ENCODE data around the gene UST.

UST gene

DNA sequence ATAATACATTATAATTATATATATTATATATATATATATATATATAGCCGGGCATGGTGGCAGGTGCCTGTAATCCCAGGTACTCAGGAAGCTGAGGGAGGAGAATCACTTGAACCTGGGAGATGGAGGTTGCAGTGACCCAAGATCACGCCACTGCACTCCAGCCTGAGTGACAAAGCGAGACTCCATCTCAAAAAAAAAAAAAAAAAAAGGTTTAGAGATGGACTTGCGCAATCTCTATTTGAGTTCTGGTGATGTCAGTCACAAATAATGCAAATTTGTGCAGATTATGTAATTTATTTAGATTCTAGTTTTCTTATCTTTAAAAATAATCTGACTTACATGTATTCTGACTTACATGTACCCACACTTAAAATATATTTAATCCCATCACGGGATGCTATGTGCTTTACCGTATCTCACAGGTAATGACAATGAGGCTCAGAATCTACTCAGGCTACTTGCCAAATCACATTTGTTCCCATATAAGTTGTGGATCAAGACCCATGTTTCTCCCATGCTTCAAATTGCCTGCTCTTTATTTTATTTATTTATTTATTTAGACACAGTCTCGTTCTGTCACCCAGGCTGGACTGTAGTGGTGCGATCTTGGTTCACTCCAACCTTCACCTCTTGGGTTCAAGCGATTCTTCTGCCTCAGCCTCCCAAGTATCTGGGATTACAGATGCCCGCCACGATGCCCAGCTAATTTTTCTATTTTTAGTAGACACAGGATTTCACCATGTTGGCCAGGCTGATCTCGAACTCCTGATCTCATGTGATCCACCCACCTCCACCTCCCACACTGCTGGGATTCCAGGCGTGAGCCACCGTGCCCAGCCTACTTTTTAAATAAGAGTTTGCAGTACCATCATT, 7.6 kb upstream of the UST start:
- Histone ChIP-seq H3K9me3 (no peaks in the 10 kb centered on the region), H3K4me3 (ENCODE audit: low read depth, low read length) (no peak overlapping the region), H3K27me3 (no peaks in the 10 kb centered on the region), H3K4me1 (no peaks in the 10 kb centered on the region), H3K36me3 (no peaks in the 10 kb centered on the region)
- DNase-seq: no peak
- TF ChIP-seq, protein P1, sequence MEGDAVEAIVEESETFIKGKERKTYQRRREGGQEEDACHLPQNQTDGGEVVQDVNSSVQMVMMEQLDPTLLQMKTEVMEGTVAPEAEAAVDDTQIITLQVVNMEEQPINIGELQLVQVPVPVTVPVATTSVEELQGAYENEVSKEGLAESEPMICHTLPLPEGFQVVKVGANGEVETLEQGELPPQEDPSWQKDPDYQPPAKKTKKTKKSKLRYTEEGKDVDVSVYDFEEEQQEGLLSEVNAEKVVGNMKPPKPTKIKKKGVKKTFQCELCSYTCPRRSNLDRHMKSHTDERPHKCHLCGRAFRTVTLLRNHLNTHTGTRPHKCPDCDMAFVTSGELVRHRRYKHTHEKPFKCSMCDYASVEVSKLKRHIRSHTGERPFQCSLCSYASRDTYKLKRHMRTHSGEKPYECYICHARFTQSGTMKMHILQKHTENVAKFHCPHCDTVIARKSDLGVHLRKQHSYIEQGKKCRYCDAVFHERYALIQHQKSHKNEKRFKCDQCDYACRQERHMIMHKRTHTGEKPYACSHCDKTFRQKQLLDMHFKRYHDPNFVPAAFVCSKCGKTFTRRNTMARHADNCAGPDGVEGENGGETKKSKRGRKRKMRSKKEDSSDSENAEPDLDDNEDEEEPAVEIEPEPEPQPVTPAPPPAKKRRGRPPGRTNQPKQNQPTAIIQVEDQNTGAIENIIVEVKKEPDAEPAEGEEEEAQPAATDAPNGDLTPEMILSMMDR (IDR thresholded peaks at IDR 0.05; ENCODE audit: low read depth, low read length): no peak

DNA sequence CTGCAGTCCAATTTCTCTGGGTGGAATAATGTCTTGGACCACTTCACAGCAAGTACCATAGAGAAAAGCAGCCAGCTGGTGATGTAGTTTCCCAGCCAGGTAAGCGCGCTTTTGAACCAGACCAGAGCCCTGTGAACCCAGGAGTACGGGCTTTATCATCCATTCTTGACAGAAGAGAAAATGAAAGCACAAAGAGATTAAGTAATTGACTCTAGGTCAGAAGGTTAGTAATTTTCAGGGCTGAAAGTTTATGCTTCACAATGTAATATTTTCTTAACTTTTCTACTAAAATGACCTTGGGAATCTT, 7.1 kb upstream of the UST start:
- Histone ChIP-seq H3K36me3 (no peaks in the 10 kb centered on the region), H3K4me1 (no peaks in the 10 kb centered on the region), H3K9me3 (no peaks in the 10 kb centered on the region), H3K4me3 (ENCODE audit: low read depth, low read length) (no peak overlapping the region), H3K27me3 (no peaks in the 10 kb centered on the region)
- DNase-seq: no peak
- TF ChIP-seq, protein P1 (IDR thresholded peaks at IDR 0.05; ENCODE audit: low read depth, low read length): no peak

DNA sequence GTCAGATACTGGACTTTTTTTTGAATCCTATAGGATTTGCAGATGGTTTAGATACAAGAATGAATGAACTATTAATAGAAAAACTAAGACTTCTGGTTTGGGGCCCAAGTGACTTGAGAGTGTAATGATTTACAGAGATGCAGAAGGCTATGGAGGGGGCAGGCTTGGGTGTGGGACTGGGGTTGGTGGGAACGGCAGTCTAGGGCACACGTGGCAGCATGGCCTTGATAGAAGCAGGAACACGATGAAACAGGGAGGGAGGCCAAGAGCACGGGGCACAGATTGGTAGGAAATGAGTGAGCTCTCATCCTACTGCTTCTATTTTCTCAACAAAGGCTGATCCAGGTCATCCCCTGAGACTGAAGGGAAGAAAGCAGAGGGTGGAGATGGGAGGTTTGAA, 3.4 kb upstream of the UST start:
- no peak overlapping the region for H3K4me3 ChIP-seq (ENCODE audit: low read depth, low read length)
- TF ChIP-seq, protein P1 (IDR thresholded peaks at IDR 0.05; ENCODE audit: low read depth, low read length): no peak
- DNase-seq: no peak
- H3K4me1 ChIP-seq: no peaks in the 10 kb centered on the region
- H3K36me3 ChIP-seq: no peaks in the 10 kb centered on the region
- no peaks in the 10 kb centered on the region for H3K9me3 ChIP-seq
- H3K27me3 ChIP-seq: peaks cover 34% of the 10 kb centered on the region

DNA sequence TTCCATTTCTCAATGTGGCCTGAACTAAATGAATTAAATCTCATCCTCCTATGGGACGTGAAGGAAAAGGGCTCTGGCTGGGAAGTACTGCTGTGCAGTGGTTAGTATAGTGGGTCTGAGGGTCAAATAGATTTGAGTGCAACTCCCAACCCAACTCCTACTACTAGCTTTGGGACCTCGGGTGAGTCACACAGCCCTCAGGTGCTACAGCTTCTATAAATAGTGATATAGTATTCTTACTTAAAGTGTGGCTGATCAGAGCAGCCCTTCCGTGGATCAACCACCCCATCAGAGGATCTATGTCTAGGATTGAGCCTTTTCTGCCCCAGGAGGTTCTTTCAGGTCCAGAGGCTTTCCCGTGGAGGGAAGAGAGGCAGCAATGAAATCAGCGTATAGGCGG, 904 bp upstream of the UST start:
- H3K9me3 ChIP-seq: no peaks in the 10 kb centered on the region
- H3K36me3 ChIP-seq: no peaks in the 10 kb centered on the region
- no peak overlapping the region for H3K4me3 ChIP-seq (ENCODE audit: low read depth, low read length)
- TF ChIP-seq, protein P1 (IDR thresholded peaks at IDR 0.05; ENCODE audit: low read depth, low read length): no peak
- H3K27me3 ChIP-seq: peaks cover 56% of the 10 kb centered on the region
- no peaks in the 10 kb centered on the region for H3K4me1 ChIP-seq
- no peak for DNase-seq

DNA sequence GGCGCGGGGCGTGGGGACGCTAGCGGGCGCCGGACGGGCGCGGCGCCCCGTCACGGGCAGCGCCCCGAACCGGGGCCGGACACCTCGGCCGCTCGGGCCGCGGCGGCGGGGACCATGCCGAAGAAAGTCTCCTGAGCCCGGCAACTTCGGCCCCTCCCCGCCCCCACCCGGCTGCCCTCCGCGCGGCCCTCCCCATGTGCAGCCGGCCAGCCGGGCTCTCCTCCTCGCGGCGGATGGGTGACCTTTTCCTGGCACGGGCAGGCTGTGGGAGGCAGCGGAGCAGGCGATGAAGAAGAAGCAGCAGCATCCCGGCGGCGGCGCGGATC, 278 bp downstream of the UST start:
- peaks cover 60% of the 10 kb centered on the region for H3K27me3 ChIP-seq
- TF ChIP-seq, protein P1 (IDR thresholded peaks at IDR 0.05; ENCODE audit: low read depth, low read length): no peak
- H3K4me1 ChIP-seq: no peaks in the 10 kb centered on the region
- no peaks in the 10 kb centered on the region for H3K36me3 ChIP-seq
- H3K9me3 ChIP-seq: no peaks in the 10 kb centered on the region
- DNase-seq: peak; percentile 6
- no peak overlapping the region for H3K4me3 ChIP-seq (ENCODE audit: low read depth, low read length)

DNA sequence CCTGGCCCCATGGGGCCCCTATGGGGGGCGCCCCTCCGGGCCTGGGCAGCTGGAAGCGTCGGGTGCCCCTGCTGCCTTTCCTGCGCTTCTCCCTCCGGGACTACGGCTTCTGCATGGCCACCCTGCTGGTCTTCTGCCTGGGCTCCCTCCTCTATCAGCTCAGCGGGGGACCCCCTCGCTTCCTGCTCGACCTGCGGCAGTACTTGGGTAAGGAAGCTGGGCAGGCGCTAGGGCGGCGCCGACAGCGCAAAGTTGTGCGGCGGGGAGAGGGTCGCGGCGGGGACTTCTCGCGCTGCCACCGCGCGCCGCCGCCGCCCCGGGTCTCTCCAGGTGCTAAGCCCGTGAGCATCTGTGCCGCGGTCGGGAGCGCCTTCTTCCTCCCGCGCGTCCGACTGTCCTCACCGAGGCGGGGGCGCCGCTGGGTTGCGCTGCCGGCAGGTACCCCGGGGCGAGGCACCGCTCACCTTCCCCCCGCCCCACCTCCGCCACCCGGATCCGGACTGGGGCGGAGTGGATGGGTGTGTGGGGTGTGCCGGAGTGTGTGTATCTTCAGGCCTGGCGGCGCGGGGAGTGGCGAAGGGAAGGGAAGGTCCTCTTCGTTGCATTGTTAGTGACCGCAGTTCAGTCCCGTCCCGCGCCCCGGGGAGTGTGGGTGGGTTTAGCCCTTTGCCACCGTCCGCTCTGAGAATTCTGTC, 788 bp downstream of the UST start:
- Histone ChIP-seq H3K4me3 (ENCODE audit: low read depth, low read length) (no peak overlapping the region), H3K9me3 (no peaks in the 10 kb centered on the region), H3K4me1 (no peaks in the 10 kb centered on the region), H3K36me3 (no peaks in the 10 kb centered on the region), H3K27me3 (peaks cover 60% of the 10 kb centered on the region)
- TF ChIP-seq, protein P1 (IDR thresholded peaks at IDR 0.05; ENCODE audit: low read depth, low read length): no peak
- peak; percentile 7 for DNase-seq

Data from BE2C (cell line).